ENCODE results near the gene MMEL1. TPM values are rescaled to one million over a fixed set of nuclear protein-coding genes. Genes with fewer than 3 reads are reported as not detected.
A peak's percentile ranks its signal among the peaks of the same experiment; 100 is the strongest.

MMEL1 gene
- total and polyA plus RNA-seq, 2 of the 13 experiments (the other 11 are each of a cell fraction or from before 2014, with no cell fraction given), result 0.48 TPM; not detected in 1

- TF ChIP-seq, protein P1, sequence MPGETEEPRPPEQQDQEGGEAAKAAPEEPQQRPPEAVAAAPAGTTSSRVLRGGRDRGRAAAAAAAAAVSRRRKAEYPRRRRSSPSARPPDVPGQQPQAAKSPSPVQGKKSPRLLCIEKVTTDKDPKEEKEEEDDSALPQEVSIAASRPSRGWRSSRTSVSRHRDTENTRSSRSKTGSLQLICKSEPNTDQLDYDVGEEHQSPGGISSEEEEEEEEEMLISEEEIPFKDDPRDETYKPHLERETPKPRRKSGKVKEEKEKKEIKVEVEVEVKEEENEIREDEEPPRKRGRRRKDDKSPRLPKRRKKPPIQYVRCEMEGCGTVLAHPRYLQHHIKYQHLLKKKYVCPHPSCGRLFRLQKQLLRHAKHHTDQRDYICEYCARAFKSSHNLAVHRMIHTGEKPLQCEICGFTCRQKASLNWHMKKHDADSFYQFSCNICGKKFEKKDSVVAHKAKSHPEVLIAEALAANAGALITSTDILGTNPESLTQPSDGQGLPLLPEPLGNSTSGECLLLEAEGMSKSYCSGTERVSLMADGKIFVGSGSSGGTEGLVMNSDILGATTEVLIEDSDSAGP (CRISPR knock-in tag; IDR thresholded peaks at IDR 0.05; ENCODE audit: borderline replicate concordance), result peak; percentile 21; the same call in 1 of the 2 replicates
- TF ChIP-seq SAP130 (CRISPR knock-in tag; IDR thresholded peaks at IDR 0.05; ENCODE audit: low read depth), result peak; percentile 36; the same call in 1 of the 2 replicates
- TF ChIP-seq ZFX (CRISPR knock-in tag; IDR thresholded peaks at IDR 0.05; ENCODE audit: low read depth), result no peak
- TF ChIP-seq ZNF691 (CRISPR knock-in tag; IDR thresholded peaks at IDR 0.05; ENCODE audit: borderline replicate concordance, low read depth), result 0 out of 2 replicates have a peak, but pooled peaks have one; percentile 39
- no peak for TF ChIP-seq MBD4 (IDR thresholded peaks at IDR 0.05; ENCODE audit: borderline replicate concordance, low read length)
- TF ChIP-seq, protein P2, sequence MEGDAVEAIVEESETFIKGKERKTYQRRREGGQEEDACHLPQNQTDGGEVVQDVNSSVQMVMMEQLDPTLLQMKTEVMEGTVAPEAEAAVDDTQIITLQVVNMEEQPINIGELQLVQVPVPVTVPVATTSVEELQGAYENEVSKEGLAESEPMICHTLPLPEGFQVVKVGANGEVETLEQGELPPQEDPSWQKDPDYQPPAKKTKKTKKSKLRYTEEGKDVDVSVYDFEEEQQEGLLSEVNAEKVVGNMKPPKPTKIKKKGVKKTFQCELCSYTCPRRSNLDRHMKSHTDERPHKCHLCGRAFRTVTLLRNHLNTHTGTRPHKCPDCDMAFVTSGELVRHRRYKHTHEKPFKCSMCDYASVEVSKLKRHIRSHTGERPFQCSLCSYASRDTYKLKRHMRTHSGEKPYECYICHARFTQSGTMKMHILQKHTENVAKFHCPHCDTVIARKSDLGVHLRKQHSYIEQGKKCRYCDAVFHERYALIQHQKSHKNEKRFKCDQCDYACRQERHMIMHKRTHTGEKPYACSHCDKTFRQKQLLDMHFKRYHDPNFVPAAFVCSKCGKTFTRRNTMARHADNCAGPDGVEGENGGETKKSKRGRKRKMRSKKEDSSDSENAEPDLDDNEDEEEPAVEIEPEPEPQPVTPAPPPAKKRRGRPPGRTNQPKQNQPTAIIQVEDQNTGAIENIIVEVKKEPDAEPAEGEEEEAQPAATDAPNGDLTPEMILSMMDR (CRISPR knock-in tag; IDR thresholded peaks at IDR 0.05), result peak; percentile 79
- peak; percentile 15; the same call in 1 of the 2 replicates for TF ChIP-seq HOXA3 (CRISPR knock-in tag; IDR thresholded peaks at IDR 0.05)
- TF ChIP-seq ZNF512B (CRISPR knock-in tag; IDR thresholded peaks at IDR 0.05; ENCODE audit: borderline replicate concordance), result no peak
- no peak for TF ChIP-seq KDM6A (CRISPR knock-in tag; IDR thresholded peaks at IDR 0.05; ENCODE audit: low read depth)
- TF ChIP-seq ATF7-NPFF (CRISPR knock-in tag; IDR thresholded peaks at IDR 0.05; ENCODE audit: low read depth), result 0 out of 2 replicates have a peak, but pooled peaks have one; percentile 25
- TF ChIP-seq ZFP36L1 (CRISPR knock-in tag; IDR thresholded peaks at IDR 0.05), result no peak
- TF ChIP-seq ZNF326 (CRISPR knock-in tag; IDR thresholded peaks at IDR 0.05; ENCODE audit: borderline replicate concordance), result no peak
- TF ChIP-seq ZNF549 (CRISPR knock-in tag; IDR thresholded peaks at IDR 0.05), result no peak
- TF ChIP-seq ZNF263 (CRISPR knock-in tag; IDR thresholded peaks at IDR 0.05), result peak; percentile 72
- TF ChIP-seq ZNF550 (CRISPR knock-in tag; IDR thresholded peaks at IDR 0.05; ENCODE audit: borderline replicate concordance), result no peak
- TF ChIP-seq ZNF577 (CRISPR knock-in tag; IDR thresholded peaks at IDR 0.05; ENCODE audit: borderline replicate concordance, low read depth), result no peak
- no peak for TF ChIP-seq FOXO1 (CRISPR knock-in tag; IDR thresholded peaks at IDR 0.05)
- TF ChIP-seq, protein P3, sequence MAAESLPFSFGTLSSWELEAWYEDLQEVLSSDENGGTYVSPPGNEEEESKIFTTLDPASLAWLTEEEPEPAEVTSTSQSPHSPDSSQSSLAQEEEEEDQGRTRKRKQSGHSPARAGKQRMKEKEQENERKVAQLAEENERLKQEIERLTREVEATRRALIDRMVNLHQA (CRISPR knock-in tag; IDR thresholded peaks at IDR 0.05), result no peak
- no peak for TF ChIP-seq ZSCAN21 (CRISPR knock-in tag; IDR thresholded peaks at IDR 0.05; ENCODE audit: borderline replicate concordance)
Measured at GRCh38 chr1:2631136-2632050, 1.4 kb downstream of the MMEL1 start (continued).

All from HepG2 (cell line).